Measurements from ENCODE around the gene PRPF8.

The PRPF8 gene

GRCh38 chr17:1650731-1651558 is 33.7 kb downstream of the PRPF8 start:
- TF ChIP-seq, protein P1, sequence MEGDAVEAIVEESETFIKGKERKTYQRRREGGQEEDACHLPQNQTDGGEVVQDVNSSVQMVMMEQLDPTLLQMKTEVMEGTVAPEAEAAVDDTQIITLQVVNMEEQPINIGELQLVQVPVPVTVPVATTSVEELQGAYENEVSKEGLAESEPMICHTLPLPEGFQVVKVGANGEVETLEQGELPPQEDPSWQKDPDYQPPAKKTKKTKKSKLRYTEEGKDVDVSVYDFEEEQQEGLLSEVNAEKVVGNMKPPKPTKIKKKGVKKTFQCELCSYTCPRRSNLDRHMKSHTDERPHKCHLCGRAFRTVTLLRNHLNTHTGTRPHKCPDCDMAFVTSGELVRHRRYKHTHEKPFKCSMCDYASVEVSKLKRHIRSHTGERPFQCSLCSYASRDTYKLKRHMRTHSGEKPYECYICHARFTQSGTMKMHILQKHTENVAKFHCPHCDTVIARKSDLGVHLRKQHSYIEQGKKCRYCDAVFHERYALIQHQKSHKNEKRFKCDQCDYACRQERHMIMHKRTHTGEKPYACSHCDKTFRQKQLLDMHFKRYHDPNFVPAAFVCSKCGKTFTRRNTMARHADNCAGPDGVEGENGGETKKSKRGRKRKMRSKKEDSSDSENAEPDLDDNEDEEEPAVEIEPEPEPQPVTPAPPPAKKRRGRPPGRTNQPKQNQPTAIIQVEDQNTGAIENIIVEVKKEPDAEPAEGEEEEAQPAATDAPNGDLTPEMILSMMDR (IDR thresholded peaks at IDR 0.05; ENCODE audit: borderline replicate concordance, insufficient read depth, low read depth, low read length) = no peak
- H3K4me3 ChIP-seq (ENCODE audit: low read depth, low read length) = no peak overlapping the region

DNA sequence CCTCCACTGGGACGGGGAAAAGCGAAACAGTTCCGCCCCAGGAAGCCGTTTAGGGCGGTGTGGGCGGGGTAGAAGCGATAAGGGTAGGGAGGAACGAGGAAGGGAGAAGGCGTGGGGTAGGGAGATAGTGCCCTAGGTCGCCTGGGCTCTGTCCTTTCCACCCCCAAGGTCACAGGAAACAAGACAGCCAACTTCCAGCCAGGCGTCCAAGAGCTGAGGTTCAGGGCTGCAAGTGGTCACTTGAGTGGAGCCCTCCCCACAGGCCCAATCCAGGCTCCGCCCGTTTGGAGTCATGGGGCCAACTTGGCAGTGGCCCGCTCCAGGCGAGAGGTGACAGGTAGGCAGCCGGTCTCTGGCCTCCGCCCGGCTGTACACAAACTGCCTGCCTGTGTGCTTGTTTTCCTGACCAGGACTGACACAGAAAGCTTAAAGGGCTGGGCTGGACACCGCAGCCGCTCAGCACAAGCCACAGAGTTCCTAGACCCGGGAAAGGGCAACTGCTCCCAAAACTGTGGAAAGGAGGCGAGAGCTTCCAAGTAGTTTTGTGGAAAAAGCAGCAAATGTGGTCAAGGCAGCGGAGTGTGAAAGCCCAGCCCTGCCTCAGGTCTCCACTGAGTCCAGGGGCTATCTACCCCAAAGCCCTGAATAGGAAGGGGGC is 34.7 kb downstream of the PRPF8 start, which contains the start of gene RILP:
Gene RILP (minus strand): TSS at position 23 of the 658 bp plus-strand sequence. CDS start 62 bp downstream, outside the sequence.
- H3K4me3 ChIP-seq (ENCODE audit: low read depth, low read length) = peak within 1 kb of the TSS; percentile 60
- TF ChIP-seq, protein P1 (IDR thresholded peaks at IDR 0.05; ENCODE audit: borderline replicate concordance, insufficient read depth, low read depth, low read length) = no peak

DNA sequence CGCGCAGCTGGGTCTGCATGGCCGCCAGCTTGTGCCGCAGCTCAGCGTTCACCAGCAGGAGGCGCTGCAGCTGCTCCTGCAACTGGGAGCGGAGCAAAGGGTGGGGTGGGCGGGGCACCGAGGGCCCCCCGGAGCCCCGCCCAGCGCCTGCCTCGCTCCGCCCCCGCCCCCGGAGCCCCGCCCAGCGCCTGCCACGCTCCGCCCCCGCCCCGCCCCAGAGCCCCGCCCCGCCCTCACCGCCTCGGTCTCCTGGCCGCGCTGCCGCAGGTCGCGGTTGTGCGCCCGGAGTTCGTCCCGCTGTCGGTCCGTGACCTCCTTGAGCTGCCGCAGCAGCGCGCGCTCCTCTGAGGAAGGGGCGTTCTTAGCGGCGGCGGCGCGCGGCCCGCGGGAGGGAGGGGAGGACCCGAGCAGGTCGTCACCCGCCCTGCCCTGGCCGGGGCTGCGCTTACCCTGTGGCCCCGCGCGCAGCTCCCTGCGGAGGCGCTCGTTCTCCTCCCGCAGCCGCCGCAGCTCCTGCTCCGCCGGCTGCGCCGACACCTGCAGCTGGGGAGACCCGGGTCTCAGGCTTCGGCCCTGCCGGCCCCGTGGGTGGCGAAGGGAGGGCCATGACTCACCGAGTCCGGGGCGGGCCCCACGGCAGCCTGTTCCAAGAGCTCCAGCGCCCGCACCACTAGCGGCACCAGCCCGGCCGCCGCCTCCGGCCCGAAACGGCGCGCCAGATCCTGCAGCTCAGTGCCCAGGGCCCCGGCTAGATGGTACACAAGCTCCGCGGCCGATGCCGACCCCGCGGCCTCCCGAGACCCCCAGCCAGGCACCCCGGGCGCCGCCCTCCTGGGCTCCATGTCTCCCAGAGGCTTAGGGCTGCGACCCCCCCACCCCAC is 35.5 kb downstream of the PRPF8 start:
- peak overlapping the region; percentile 60 for H3K4me3 ChIP-seq (ENCODE audit: low read depth, low read length)
- TF ChIP-seq, protein P1 (IDR thresholded peaks at IDR 0.05; ENCODE audit: borderline replicate concordance, insufficient read depth, low read depth, low read length) = peak; percentile 98

GRCh38 chr17:1648173-1648962 is 36.3 kb downstream of the PRPF8 start:
- TF ChIP-seq, protein P1 (IDR thresholded peaks at IDR 0.05; ENCODE audit: borderline replicate concordance, insufficient read depth, low read depth, low read length) = no peak
- H3K4me3 ChIP-seq (ENCODE audit: low read depth, low read length) = peak overlapping the region; percentile 51

DNA sequence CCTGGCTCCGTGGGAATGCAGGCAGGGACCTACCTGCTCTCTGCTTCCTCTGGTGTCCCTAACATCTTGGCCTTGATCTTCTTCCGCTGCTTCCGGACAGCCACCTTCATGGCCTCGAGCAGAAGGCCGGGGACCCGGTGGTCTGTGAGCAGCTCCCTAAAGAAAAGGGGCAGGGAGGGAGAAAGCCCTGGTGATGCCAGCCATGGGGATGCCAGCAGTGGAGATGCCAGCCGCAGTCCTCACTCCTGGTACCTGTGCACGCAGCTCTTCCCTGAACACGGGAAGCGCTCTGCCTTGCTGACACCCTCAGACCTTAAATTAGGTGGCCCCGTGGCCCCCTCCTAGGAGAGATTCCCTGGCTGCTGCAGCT is 36.9 kb downstream of the PRPF8 start:
- TF ChIP-seq, protein P1 (IDR thresholded peaks at IDR 0.05; ENCODE audit: borderline replicate concordance, insufficient read depth, low read depth, low read length) = no peak
- H3K4me3 ChIP-seq (ENCODE audit: low read depth, low read length) = no peak overlapping the region

DNA sequence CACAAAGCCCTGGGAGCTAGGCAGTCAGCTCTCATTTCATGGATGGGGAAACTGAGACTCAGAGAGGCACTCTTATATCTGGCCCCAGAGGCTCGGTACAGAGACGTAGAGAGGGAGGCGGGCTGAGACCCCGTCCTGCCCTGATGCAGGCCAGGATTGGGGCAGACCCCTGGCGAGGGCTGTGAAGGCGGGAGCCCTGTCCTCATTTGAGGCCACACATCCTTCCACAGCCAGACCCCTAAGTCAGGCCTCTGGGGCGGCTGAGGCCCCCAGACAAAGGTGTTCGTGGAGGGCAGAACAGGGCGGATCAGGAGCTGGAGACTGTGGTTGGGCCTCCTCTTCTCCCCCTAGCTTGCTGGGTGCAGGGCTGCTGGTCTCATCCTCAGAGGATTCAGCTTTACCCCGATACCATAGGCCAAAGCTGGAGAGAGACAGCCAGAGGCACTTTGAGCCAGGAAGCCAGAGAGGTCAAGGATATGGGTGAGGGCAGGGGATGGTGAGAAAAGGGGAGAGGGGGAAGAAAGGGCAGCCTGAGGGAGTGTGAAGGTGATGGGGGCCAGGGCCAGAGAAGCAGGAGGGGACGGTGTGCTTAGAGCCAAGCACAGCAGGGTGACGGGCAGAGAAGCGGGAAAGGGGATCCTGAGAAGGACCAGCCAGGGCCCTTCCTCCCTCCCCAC is 38.3 kb downstream of the PRPF8 start:
- no peak overlapping the region for H3K4me3 ChIP-seq (ENCODE audit: low read depth, low read length)
- TF ChIP-seq, protein P1 (IDR thresholded peaks at IDR 0.05; ENCODE audit: borderline replicate concordance, insufficient read depth, low read depth, low read length) = no peak
